HEK293T (cell line): Measurements from ENCODE around the gene SETD2.

Source experiments
- CTCF ChIA-PET: fragments of 350-600 bp; formaldehyde crosslinking; extraction: SDS; loops from one replicate; lab custom pipeline; 2021; ENCODE audit warnings: antibody characterized with exemption, inconsistent platforms; lab: Yijun Ruan, JAX
- POLR2A ChIA-PET: fragments of 350-600 bp; formaldehyde crosslinking; extraction: SDS; loops from one replicate; lab custom pipeline; 2020; ENCODE audit warnings: antibody characterized with exemption, inconsistent platforms; lab: Yijun Ruan, JAX
- DNase-seq: peaks from one replicate; pipeline ENCODE4 v3.0.0; 2012; ENCODE audit warnings: mixed read lengths; ENCODE audit errors: extremely low spot score
- ARNT ChIP-seq: fragments of 450-650 bp; IDR thresholded peaks from 2 replicates; pipeline ENCODE4 v1.6.1; 2017; ENCODE audit warnings: mild to moderate bottlenecking
- BHLHE40 ChIP-seq: fragments of 450-650 bp; IDR thresholded peaks from 2 replicates; pipeline ENCODE4 v1.6.1; 2016; ENCODE audit warnings: mild to moderate bottlenecking, moderate library complexity, borderline replicate concordance
- CTBP1 ChIP-seq: fragments of 450-650 bp; IDR thresholded peaks from 2 replicates; pipeline ENCODE4 v1.6.1; 2016; ENCODE audit warnings: borderline replicate concordance
- ELF4 ChIP-seq: fragments of 450-650 bp; IDR thresholded peaks from 2 replicates; pipeline ENCODE4 v1.6.1; 2017; ENCODE audit warnings: antibody characterized with exemption
- FOXA1 ChIP-seq: fragments of 450-650 bp; IDR thresholded peaks from 2 replicates; pipeline ENCODE4 v1.6.1; 2016; ENCODE audit warnings: mild to moderate bottlenecking
- FOXK2 ChIP-seq: fragments of 450-650 bp; IDR thresholded peaks from 2 replicates; pipeline ENCODE4 v1.6.1; 2016; ENCODE audit warnings: mild to moderate bottlenecking
- FOXM1 ChIP-seq: fragments of 450-650 bp; IDR thresholded peaks from 2 replicates; pipeline ENCODE4 v1.6.1; 2017; ENCODE audit warnings: mild to moderate bottlenecking, borderline replicate concordance
- HDGF ChIP-seq: fragments of 450-650 bp; IDR thresholded peaks from 2 replicates; pipeline ENCODE4 v1.6.1; 2017; ENCODE audit warnings: antibody characterized with exemption, borderline replicate concordance
- L3MBTL2 ChIP-seq: fragments of 450-650 bp; conservative IDR thresholded peaks from 2 replicates; pipeline ENCODE4 v1.6.1; 2016; ENCODE audit warnings: mild to moderate bottlenecking
- LEF1 ChIP-seq: fragments of 450-650 bp; IDR thresholded peaks from 2 replicates; pipeline ENCODE4 v1.6.1; 2017; ENCODE audit warnings: mild to moderate bottlenecking, borderline replicate concordance
- NFRKB ChIP-seq: fragments of 450-650 bp; IDR thresholded peaks from 2 replicates; pipeline ENCODE4 v1.6.1; 2016; ENCODE audit warnings: mild to moderate bottlenecking, moderate library complexity
- PKNOX1 ChIP-seq: fragments of 450-650 bp; IDR thresholded peaks from 2 replicates; pipeline ENCODE4 v1.6.1; 2016
- SP1 ChIP-seq: fragments of 450-650 bp; IDR thresholded peaks from 2 replicates; pipeline ENCODE4 v1.6.1; 2017
- SUZ12 ChIP-seq: fragments of 450-650 bp; IDR thresholded peaks from 2 replicates; pipeline ENCODE4 v1.6.1; 2016; ENCODE audit warnings: mild to moderate bottlenecking
- TARDBP ChIP-seq: fragments of 450-650 bp; IDR thresholded peaks from 2 replicates; pipeline ENCODE4 v1.6.1; 2016
- ZNF384 ChIP-seq: fragments of 450-650 bp; IDR thresholded peaks from 2 replicates; pipeline ENCODE4 v1.6.1; 2016

The SETD2 gene

GRCh38 chr3:47162697-47163168 lies 1.2 kb downstream of the SETD2 start:
- TF ChIP-seq FOXM1 (no peak), ZNF384 (no peak), ARNT (no peak), L3MBTL2 (no peak), TARDBP (no peak), LEF1 (no peak), FOXK2 (no peak), NFRKB (no peak), BHLHE40 (no peak), ELF4 (no peak)

GRCh38 chr3:47161983-47162696 lies 1.8 kb downstream of the SETD2 start:
- TF ChIP-seq TARDBP (no peak), ZNF384 (no peak), HDGF (no peak), BHLHE40 (no peak), LEF1 (no peak), FOXA1 (no peak), L3MBTL2 (no peak), SP1 (no peak), ELF4 (no peak), SUZ12 (no peak), FOXM1 (no peak), PKNOX1 (no peak), FOXK2 (no peak), NFRKB (no peak), ARNT (no peak), CTBP1 (no peak)
- DNase-seq: no peak
- ChIA-PET CTCF (no interaction called here), POLR2A (no interaction called here)

More at GRCh38 chr3:47162697-47163168, 1.2 kb downstream of the SETD2 start:
- DNase-seq: no peak
- CTCF ChIA-PET: no interaction called here
- POLR2A ChIA-PET: interaction anchor here (1.3 to 1.8 kb wide), 2 partner anchors 81 to 180 kb away, joined by 3 to 4 read pairs; no protein-coding TSS in a partner anchor

GRCh38 chr3:47159820-47160219 lies 4.1 kb downstream of the SETD2 start:
- no peak for DNase-seq
- TF ChIP-seq FOXA1 (no peak), FOXM1 (no peak), NFRKB (no peak), SP1 (no peak), SUZ12 (no peak), CTBP1 (no peak), BHLHE40 (no peak), L3MBTL2 (no peak), TARDBP (no peak)
- ChIA-PET CTCF (no interaction called here), POLR2A (no interaction called here)

DNA sequence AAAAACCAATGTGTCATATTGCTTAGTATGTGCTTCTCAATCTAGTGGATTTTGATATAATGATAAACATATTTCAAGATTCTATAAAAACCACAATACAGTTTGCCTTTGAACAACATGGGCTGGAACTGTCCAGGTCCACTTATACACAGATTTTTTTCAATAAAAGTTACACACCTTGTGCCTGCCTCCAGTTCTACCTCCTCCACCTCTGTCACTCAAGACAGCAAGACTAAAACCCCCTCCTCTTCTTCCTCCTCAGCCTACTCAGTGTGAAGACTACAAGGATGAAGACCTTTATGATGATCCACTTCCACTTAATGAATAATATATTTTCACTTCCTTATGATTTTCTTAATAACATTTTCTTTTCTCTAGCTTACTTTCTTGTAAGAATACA lies 5.7 kb downstream of the SETD2 start:
- CTCF ChIA-PET: no interaction called here
- POLR2A ChIA-PET: no interaction called here
- no peak for DNase-seq
- TF ChIP-seq L3MBTL2: no peak
- TF ChIP-seq TARDBP: no peak
- no peak for TF ChIP-seq PKNOX1
- no peak for TF ChIP-seq FOXA1
- no peak for TF ChIP-seq CTBP1
- TF ChIP-seq FOXM1: no peak
- no peak for TF ChIP-seq BHLHE40
- no peak for TF ChIP-seq LEF1
- no peak for TF ChIP-seq ZNF384
- no peak for TF ChIP-seq HDGF
- TF ChIP-seq ARNT: no peak

GRCh38 chr3:47156396-47156795 lies 7.5 kb downstream of the SETD2 start:
- no peak for DNase-seq
- TF ChIP-seq PKNOX1 (no peak), FOXA1 (no peak), ZNF384 (no peak), TARDBP (no peak), ARNT (no peak), LEF1 (no peak)
- POLR2A ChIA-PET: no interaction called here
- CTCF ChIA-PET: no interaction called here

DNA sequence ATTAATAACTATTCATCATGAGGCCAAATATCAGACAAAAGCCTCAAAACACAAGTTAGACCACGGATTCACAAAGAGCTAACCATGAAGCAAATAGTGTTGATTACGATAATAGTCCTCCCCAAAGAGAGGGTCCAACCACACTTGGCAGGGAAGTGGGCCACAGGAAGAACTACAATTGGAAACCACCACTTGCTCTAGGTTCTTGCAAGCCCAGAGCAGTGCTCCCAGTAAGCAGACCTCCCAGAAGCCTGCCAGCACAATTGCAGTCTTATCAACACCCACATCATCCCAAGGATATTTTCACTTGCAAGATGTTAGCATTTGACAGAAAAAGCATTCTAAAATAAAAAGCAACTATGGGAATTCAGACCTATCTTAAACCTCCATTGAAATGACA lies 11.3 kb downstream of the SETD2 start:
- ChIA-PET CTCF (no interaction called here), POLR2A (interaction anchor here (0.9 to 1.0 kb wide), 2 partner anchors 12 kb away, joined by 3 read pairs; partner anchors contain the start of gene SETD2)
- TF ChIP-seq FOXA1 (no peak), LEF1 (no peak), L3MBTL2 (no peak), ZNF384 (no peak), FOXM1 (no peak), CTBP1 (no peak), ARNT (no peak)
- no peak for DNase-seq
